Measurements from ENCODE around the gene TMEFF1.
"Not testable (repeated sequence)": the region's sequence is repeated elsewhere in the genome, so short reads cannot be mapped to it uniquely, and the experiment has no call there.

The TMEFF1 gene

GRCh38 chr9:100472788-100473275, at the start of gene TMEFF1:
Gene TMEFF1, plus strand, starts transcription at chr9:100473149. Its CDS starts 396 bp downstream, at chr9:100473545.
- DNase-seq (ENCODE audit: low read depth in 3 of 3), result peak in 2 of 3 donors; percentile 8 to 43

GRCh38 chr9:100425758-100426157, 47.2 kb upstream of the TMEFF1 start:
- DNase-seq (ENCODE audit: low read depth in 3 of 3), result no peak

GRCh38 chr9:100426189-100426529, 46.8 kb upstream of the TMEFF1 start:
- DNase-seq (ENCODE audit: low read depth in 3 of 3), result no peak

- DNase-seq (ENCODE audit: low read depth in 3 of 3), result peak; percentile 6 to 33 (median 11)
Observed at GRCh38 chr9:100426530-100427365, 46.2 kb upstream of the TMEFF1 start, which contains the start of gene MSANTD3. Gene MSANTD3, plus strand, starts transcription at chr9:100427143. Its CDS starts 14,796 bp downstream, at chr9:100441939.

- DNase-seq (ENCODE audit: low read depth in 3 of 3), result peak in 2 of 3 donors; percentile 2 to 22
Observed at GRCh38 chr9:100427366-100428263, 45.3 kb upstream of the TMEFF1 start.

GRCh38 chr9:100428871-100429654, 43.9 kb upstream of the TMEFF1 start:
- no peak for DNase-seq (ENCODE audit: low read depth in 3 of 3)

GRCh38 chr9:100430286-100430940, 42.5 kb upstream of the TMEFF1 start:
- no peak for DNase-seq (ENCODE audit: low read depth in 3 of 3)

GRCh38 chr9:100431886-100432285, 41.1 kb upstream of the TMEFF1 start:
- DNase-seq (ENCODE audit: low read depth in 3 of 3), result no peak

GRCh38 chr9:100432736-100433135, 40.2 kb upstream of the TMEFF1 start:
- no peak for DNase-seq (ENCODE audit: low read depth in 3 of 3)

GRCh38 chr9:100436571-100436970, 36.4 kb upstream of the TMEFF1 start:
- DNase-seq (ENCODE audit: low read depth in 3 of 3), result no peak

- peak; percentile 21 to 59 (median 55) for DNase-seq (ENCODE audit: low read depth in 3 of 3)
Observed at GRCh38 chr9:100437860-100438805, 34.8 kb upstream of the TMEFF1 start.

GRCh38 chr9:100440071-100440470, 32.9 kb upstream of the TMEFF1 start:
- DNase-seq (ENCODE audit: low read depth in 3 of 3), result no peak

GRCh38 chr9:100440487-100440886, 32.5 kb upstream of the TMEFF1 start:
- DNase-seq (ENCODE audit: low read depth in 3 of 3), result not testable (repeated sequence)

GRCh38 chr9:100441911-100442361, 31.0 kb upstream of the TMEFF1 start:
- no peak for DNase-seq (ENCODE audit: low read depth in 3 of 3)

GRCh38 chr9:100443781-100444768, 28.9 kb upstream of the TMEFF1 start:
- no peak for DNase-seq (ENCODE audit: low read depth in 3 of 3)

GRCh38 chr9:100445161-100445902, 27.6 kb upstream of the TMEFF1 start:
- no peak for DNase-seq (ENCODE audit: low read depth in 3 of 3)

- no peak for DNase-seq (ENCODE audit: low read depth in 3 of 3)
Observed at GRCh38 chr9:100445903-100446549, 26.9 kb upstream of the TMEFF1 start.
